ENCODE data around the gene AKAP6.
"Not testable (repeated sequence)": the region's sequence is repeated elsewhere in the genome, so short reads cannot be mapped to it uniquely, and the experiment has no call there.

AKAP6 gene

GRCh38 chr14:32545506-32546210 is 216.6 kb downstream of the AKAP6 start:
- DNase-seq: no peak

GRCh38 chr14:32546246-32546645 is 217.1 kb downstream of the AKAP6 start:
- no peak for DNase-seq

GRCh38 chr14:32552766-32553165 is 223.7 kb downstream of the AKAP6 start:
- DNase-seq: no peak

- DNase-seq: no peak
Observed at GRCh38 chr14:32559048-32559447, 229.9 kb downstream of the AKAP6 start.

GRCh38 chr14:32559590-32559989 is 230.5 kb downstream of the AKAP6 start:
- DNase-seq: no peak

- no peak for DNase-seq
Observed at GRCh38 chr14:32560209-32560857, 231.2 kb downstream of the AKAP6 start.

- DNase-seq: no peak
Observed at GRCh38 chr14:32561520-32561919, 232.4 kb downstream of the AKAP6 start.

- no peak for DNase-seq
Observed at GRCh38 chr14:32564596-32564995, 235.5 kb downstream of the AKAP6 start.

- no peak for DNase-seq
Observed at GRCh38 chr14:32565256-32565655, 236.2 kb downstream of the AKAP6 start.

- DNase-seq: no peak
Observed at GRCh38 chr14:32567543-32568384, 238.7 kb downstream of the AKAP6 start.

GRCh38 chr14:32571551-32571950 is 242.5 kb downstream of the AKAP6 start:
- no peak for DNase-seq

- no peak for DNase-seq
Observed at GRCh38 chr14:32571995-32572866, 243.1 kb downstream of the AKAP6 start.

GRCh38 chr14:32572867-32573150 is 243.7 kb downstream of the AKAP6 start:
- DNase-seq: no peak

- no peak for DNase-seq
Observed at GRCh38 chr14:32574269-32574668, 245.2 kb downstream of the AKAP6 start.

- DNase-seq: peak; percentile 16
Observed at GRCh38 chr14:32576088-32576795, 247.1 kb downstream of the AKAP6 start.

GRCh38 chr14:32576977-32577376 is 247.9 kb downstream of the AKAP6 start:
- no peak for DNase-seq

GRCh38 chr14:32578181-32578580 is 249.1 kb downstream of the AKAP6 start:
- DNase-seq: no peak

GRCh38 chr14:32583427-32583826 is 254.3 kb downstream of the AKAP6 start:
- not testable (repeated sequence) for DNase-seq

- DNase-seq: no peak
Observed at GRCh38 chr14:32584079-32584478, 255.0 kb downstream of the AKAP6 start.

GRCh38 chr14:32587461-32587860 is 258.4 kb downstream of the AKAP6 start:
- DNase-seq: no peak

GRCh38 chr14:32588448-32589320 is 259.6 kb downstream of the AKAP6 start:
- no peak for DNase-seq
